Peyer's patch (tissue), 4 donors: ENCODE data around the gene APOL2. TPM values are rescaled to one million over a fixed set of nuclear protein-coding genes. Genes with fewer than 3 reads are reported as not detected.

ENCODE experiments used
- DNase-seq, 3 donors: peaks; one replicate each; pipeline ENCODE4 v3.0.0-alpha.2; 2017 to 2019
- H3K27ac ChIP-seq, 4 donors: fragments of 200-600 bp; sonication (generic); one replicate each; pipeline ENCODE4 v1.5.1; 2016 to 2019
- H3K27me3 ChIP-seq, 2 donors: fragments of 200-600 bp; sonication (generic); one replicate each; pipeline ENCODE4 v1.5.1; 2019
- H3K36me3 ChIP-seq, 3 donors: fragments of 200-600 bp; sonication (generic); one replicate each; pipeline ENCODE4 v1.5.1; 2016 to 2019
- H3K4me1 ChIP-seq, 4 donors: fragments of 200-600 bp; sonication (generic); one replicate each; pipeline ENCODE4 v1.5.1; 2016 to 2019
- H3K4me3 ChIP-seq, 4 donors: fragments of 200-600 bp; sonication (generic); 1 replicate in 3 of 4; 2 replicates in 1 of 4; pipeline ENCODE4 v1.5.1; 2016 to 2019; ENCODE audit warnings: mild to moderate bottlenecking in 1 of 4
- H3K9me3 ChIP-seq, 4 donors: fragments of 200-600 bp; sonication (generic); one replicate each; pipeline ENCODE4 v1.5.1; 2016 to 2019; ENCODE audit warnings: mild to moderate bottlenecking in 1 of 4
- POLR2A ChIP-seq, 2 donors: fragments of 450-650 bp; IDR thresholded peaks; one replicate each; pipeline ENCODE4 v1.5.1; 2017; ENCODE audit warnings: antibody characterized with exemption in 2 of 2, mild to moderate bottlenecking in 2 of 2, moderate library complexity in 2 of 2
- total RNA-seq, 4 donors: library from RNA; depleted of rRNA; stranded (reverse); fragments of >200 nt; gene quantifications; one replicate each; pipeline ENCODE4 v1.1.0, GENCODE V29; 2016
- TF ChIP-seq, protein P1 (sequence below), 6 experiments: fragments of 450-650 bp in 4 of 6; fragments of 200-600 bp in 2 of 6; sonication (generic) in 1 of 6; IDR thresholded peaks; one replicate each; pipeline ENCODE4 v1.5.1; 2017 to 2019; ENCODE audit warnings: antibody characterized with exemption in 6 of 6, mild to moderate bottlenecking in 3 of 6, moderate library complexity in 1 of 6

Gene APOL2
- total RNA-seq, 4 donors from 2014 or later: 48.7 to 55.2 (median 52.3) TPM

DNA sequence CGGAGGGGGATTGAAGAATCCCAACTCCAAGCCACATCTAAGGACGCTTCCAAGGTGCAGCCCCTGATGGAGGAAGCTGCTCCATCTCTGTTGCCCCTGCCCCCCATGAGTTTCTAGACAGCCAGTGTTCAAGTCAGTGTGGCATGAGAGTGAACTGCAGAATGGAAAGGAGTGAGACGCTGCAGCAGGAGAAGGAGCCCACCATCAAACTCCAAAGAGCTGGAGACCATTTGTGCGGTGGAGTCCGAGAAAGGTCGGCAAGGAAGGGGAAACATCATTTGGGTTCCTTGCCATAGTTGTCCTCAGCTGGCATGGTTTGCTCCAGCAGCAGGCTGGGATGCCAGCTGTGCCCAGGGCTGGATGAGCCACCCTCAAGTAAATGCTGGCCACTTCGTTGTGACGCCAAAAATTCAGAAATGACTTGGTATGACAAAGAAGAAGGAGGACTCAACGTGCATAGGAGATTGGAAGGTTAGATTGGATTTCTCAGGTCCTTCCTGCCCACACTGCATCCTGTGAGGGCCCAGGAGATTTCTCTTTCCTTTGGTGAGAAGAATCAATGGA, 16.4 kb downstream of the APOL2 start:
- Histone ChIP-seq H3K9me3 (no peaks in the 10 kb centered on the region), H3K27ac (no peak overlapping the region), H3K4me1 (no peaks in the 10 kb centered on the region), H3K36me3 (peaks cover 0 to 7% (median 0%) of the 10 kb centered on the region in 3 donors), H3K4me3 (no peak overlapping the region), H3K27me3 (no peaks in the 10 kb centered on the region)
- no peak for DNase-seq
- no peak for TF ChIP-seq POLR2A (IDR thresholded peaks at IDR 0.05)
- TF ChIP-seq, protein P1, sequence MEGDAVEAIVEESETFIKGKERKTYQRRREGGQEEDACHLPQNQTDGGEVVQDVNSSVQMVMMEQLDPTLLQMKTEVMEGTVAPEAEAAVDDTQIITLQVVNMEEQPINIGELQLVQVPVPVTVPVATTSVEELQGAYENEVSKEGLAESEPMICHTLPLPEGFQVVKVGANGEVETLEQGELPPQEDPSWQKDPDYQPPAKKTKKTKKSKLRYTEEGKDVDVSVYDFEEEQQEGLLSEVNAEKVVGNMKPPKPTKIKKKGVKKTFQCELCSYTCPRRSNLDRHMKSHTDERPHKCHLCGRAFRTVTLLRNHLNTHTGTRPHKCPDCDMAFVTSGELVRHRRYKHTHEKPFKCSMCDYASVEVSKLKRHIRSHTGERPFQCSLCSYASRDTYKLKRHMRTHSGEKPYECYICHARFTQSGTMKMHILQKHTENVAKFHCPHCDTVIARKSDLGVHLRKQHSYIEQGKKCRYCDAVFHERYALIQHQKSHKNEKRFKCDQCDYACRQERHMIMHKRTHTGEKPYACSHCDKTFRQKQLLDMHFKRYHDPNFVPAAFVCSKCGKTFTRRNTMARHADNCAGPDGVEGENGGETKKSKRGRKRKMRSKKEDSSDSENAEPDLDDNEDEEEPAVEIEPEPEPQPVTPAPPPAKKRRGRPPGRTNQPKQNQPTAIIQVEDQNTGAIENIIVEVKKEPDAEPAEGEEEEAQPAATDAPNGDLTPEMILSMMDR (IDR thresholded peaks at IDR 0.05): no peak

DNA sequence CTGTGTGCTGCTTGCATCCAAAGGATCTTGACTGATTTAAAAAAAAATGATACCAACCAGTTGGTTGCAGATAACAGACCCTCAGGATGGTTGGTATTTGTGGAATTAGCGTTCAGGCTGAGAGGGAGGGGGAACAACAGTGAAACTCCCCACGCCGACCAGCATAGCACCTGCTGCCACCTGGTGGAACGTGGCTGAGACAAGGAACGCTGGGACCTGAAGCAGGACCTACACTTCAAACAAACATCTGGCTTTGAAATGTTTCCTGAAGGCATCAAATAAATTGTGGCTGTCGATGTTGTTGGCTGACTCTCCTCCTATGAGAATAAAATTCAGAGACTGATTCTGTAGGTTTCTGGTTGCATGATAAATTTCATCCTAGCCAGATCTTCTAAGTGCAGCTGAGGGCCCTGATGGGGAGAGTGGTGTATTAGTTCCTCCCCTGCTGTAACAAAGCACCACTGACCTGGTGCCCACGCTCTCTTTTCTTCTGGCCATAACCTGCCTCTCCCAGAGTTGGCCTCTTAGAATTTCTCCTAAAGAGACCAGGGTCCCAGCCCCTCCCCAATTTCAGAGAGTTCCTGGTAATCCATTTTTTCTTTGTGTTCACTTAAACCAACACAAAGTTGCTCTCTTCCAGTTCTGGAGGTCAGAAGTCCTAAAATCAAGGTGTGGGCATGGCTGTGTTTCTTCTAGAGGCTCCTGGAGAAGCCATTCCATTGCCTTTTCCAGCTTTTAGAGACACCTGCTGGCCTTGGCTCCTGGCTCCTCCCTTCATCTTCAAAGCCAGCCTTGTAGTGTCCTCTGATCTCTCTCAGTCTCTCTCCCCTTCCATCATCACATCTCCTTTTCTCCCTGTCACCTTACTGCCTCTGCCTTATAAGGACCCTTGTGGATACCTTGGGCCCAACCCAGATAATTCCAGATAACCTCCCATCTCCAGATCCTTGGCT, 17.3 kb downstream of the APOL2 start:
- no peaks in the 10 kb centered on the region for H3K9me3 ChIP-seq
- no peak for TF ChIP-seq POLR2A (IDR thresholded peaks at IDR 0.05)
- TF ChIP-seq, protein P1 (IDR thresholded peaks at IDR 0.05): peak in 5 of 6 experiments; percentile 39 to 76 (median 67)
- no peaks in the 10 kb centered on the region for H3K4me1 ChIP-seq
- H3K27me3 ChIP-seq: no peaks in the 10 kb centered on the region
- no peak overlapping the region for H3K27ac ChIP-seq
- no peaks in the 10 kb centered on the region for H3K36me3 ChIP-seq
- DNase-seq: peak; percentile 42 to 80 (median 65)
- no peak overlapping the region for H3K4me3 ChIP-seq

DNA sequence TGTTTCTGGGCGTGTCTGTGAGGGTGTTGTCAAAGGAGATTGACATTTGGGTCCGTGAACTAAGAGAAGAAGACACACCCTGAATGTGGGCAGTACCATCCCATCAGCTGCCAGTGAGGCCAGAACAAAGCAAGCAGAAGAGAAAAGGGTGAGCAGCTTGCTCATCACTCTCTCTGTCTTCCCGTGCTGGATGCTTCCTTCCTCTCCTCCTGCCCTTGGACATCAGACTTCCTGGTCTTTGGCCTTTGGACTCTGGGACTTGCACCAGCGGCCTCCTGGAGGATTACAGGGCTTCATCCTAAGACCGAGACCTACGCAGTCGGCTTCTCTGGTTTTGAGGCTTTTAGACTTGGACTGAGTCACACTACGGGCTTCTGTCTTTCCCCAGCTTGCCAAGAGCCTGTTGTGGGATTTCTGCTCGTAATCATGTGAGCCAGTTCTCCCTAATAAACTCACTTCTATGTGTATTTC, 18.8 kb downstream of the APOL2 start:
- no peak overlapping the region for H3K4me3 ChIP-seq
- H3K9me3 ChIP-seq: no peaks in the 10 kb centered on the region
- TF ChIP-seq, protein P1 (IDR thresholded peaks at IDR 0.05): peak in 2 of 6 experiments; percentile 3 to 13
- TF ChIP-seq POLR2A (IDR thresholded peaks at IDR 0.05): no peak
- peak overlapping the region in 2 of 4 donors; percentile 36 to 42 for H3K27ac ChIP-seq
- H3K27me3 ChIP-seq: no peaks in the 10 kb centered on the region
- no peaks in the 10 kb centered on the region for H3K36me3 ChIP-seq
- peak in 2 of 3 donors; percentile 64 to 67 for DNase-seq
- no peaks in the 10 kb centered on the region for H3K4me1 ChIP-seq

DNA sequence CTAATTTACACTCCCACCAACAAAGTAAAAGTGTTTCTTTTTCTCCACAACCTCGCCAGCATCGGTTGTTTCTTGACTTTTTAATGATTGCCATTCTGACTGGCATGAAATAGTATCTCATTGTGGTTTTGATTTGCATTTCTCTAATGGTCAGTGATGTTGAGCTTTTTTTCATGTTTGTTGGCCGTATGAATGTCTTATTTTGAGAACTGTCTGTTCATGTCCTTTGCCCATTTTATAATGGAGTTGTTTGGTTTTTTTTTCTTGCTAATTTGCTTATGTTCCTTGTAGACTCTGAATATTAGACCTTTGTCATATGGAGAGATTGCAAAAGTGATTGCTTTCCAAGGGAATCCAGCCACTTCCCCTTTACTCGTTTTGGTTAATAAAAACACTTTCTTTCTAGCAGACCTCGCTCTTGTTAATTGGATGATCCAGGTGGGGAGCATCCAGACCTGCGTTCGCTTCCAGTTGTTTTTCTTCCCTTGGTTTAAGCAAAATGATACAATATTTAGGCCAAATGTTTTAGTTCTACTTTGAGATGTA, 20.6 kb downstream of the APOL2 start:
- TF ChIP-seq, protein P1 (IDR thresholded peaks at IDR 0.05): no peak
- TF ChIP-seq POLR2A (IDR thresholded peaks at IDR 0.05): no peak
- Histone ChIP-seq H3K9me3 (no peaks in the 10 kb centered on the region), H3K4me1 (no peaks in the 10 kb centered on the region), H3K27me3 (no peaks in the 10 kb centered on the region), H3K27ac (no peak overlapping the region), H3K4me3 (no peak overlapping the region), H3K36me3 (no peaks in the 10 kb centered on the region)
- no peak for DNase-seq

DNA sequence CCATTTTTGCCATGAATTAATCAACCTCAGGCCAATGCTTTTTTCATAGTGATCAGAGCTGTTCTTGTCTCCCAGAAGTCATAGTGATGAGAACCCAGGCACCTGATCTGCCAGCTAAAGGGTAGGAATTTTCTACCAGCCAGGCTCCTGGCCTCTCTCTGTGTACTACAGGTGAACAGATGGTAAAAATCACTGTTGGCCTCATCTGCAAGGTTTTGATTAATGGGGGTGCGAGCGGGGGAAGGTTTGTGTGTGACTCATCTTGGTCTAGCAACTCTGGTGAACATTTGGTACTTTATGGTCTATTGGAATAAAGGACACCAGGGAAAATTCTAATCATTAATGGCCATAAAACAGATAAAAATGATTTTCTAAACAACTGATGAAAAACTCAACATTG, 23.3 kb downstream of the APOL2 start:
- DNase-seq: no peak
- Histone ChIP-seq H3K27me3 (no peaks in the 10 kb centered on the region), H3K9me3 (no peaks in the 10 kb centered on the region), H3K27ac (no peak overlapping the region), H3K4me1 (no peaks in the 10 kb centered on the region), H3K36me3 (no peaks in the 10 kb centered on the region), H3K4me3 (no peak overlapping the region)
- TF ChIP-seq, protein P1 (IDR thresholded peaks at IDR 0.05): no peak
- no peak for TF ChIP-seq POLR2A (IDR thresholded peaks at IDR 0.05)
